Fibroblast of mammary gland (primary cell): ENCODE results near the gene PCDH15.

Experiments used
- DNase-seq: peaks from one replicate; pipeline ENCODE4 v3.0.0-alpha.2; 2010; ENCODE audit warnings: low read depth
- H3K4me3 ChIP-seq: 2 replicates; pipeline ENCODE4 v1.5.1; 2011; ENCODE audit warnings: low read depth, mild to moderate bottlenecking, low read length, moderate library complexity; ENCODE audit not compliant: control insufficient read depth
- CTCF ChIP-seq: conservative IDR thresholded peaks from 2 replicates; pipeline ENCODE4 v1.5.1; 2011; ENCODE audit warnings: low read depth, low read length, inconsistent platforms; ENCODE audit not compliant: control insufficient read depth, insufficient read depth

Gene PCDH15

GRCh38 chr10:54682554-54682953 is 118.5 kb downstream of the PCDH15 start:
- H3K4me3 ChIP-seq: no peak overlapping the region
- no peak for DNase-seq
- no peak for TF ChIP-seq CTCF

GRCh38 chr10:54681136-54681535 is 119.9 kb downstream of the PCDH15 start:
- no peak for DNase-seq
- no peak overlapping the region for H3K4me3 ChIP-seq
- TF ChIP-seq CTCF: no peak

- no peak for TF ChIP-seq CTCF
- H3K4me3 ChIP-seq: no peak overlapping the region
Measured at GRCh38 chr10:54667136-54667535, 133.9 kb downstream of the PCDH15 start.

GRCh38 chr10:54666192-54666591 is 134.8 kb downstream of the PCDH15 start:
- no peak for TF ChIP-seq CTCF

More at GRCh38 chr10:54667136-54667535, 133.9 kb downstream of the PCDH15 start:
- no peak for DNase-seq

GRCh38 chr10:54665095-54665494 is 135.9 kb downstream of the PCDH15 start:
- no peak for DNase-seq
- no peak for TF ChIP-seq CTCF
- H3K4me3 ChIP-seq: no peak overlapping the region

More at GRCh38 chr10:54666192-54666591, 134.8 kb downstream of the PCDH15 start:
- DNase-seq: no peak
- H3K4me3 ChIP-seq: no peak overlapping the region

- DNase-seq: no peak
- no peak overlapping the region for H3K4me3 ChIP-seq
- no peak for TF ChIP-seq CTCF
Measured at GRCh38 chr10:54660397-54660796, 140.6 kb downstream of the PCDH15 start.

- H3K4me3 ChIP-seq: no peak overlapping the region
- no peak for TF ChIP-seq CTCF
- DNase-seq: no peak
Measured at GRCh38 chr10:54656643-54657042, 144.4 kb downstream of the PCDH15 start.
